Progenitor cell of endocrine pancreas (in vitro differentiated cells): ENCODE data around the gene STARD13. TPM values are rescaled to one million over a fixed set of nuclear protein-coding genes. Genes with fewer than 3 reads are reported as not detected.

Experiments used
- DNase-seq: peaks from one replicate; pipeline ENCODE4 v3.0.0; 2021; ENCODE audit warnings: low spot score; ENCODE audit not compliant: unreplicated experiment
- H3K27ac Mint-ChIP-seq: 2 replicates; pipeline ENCODE4 v1.8.0; 2021; ENCODE audit warnings: mild to moderate bottlenecking, moderate library complexity, mixed read lengths
- H3K27me3 Mint-ChIP-seq: 2 replicates; pipeline ENCODE4 v1.8.0; 2021; ENCODE audit warnings: mixed read lengths
- H3K36me3 Mint-ChIP-seq: 2 replicates; pipeline ENCODE4 v1.8.0; 2022; ENCODE audit warnings: mixed read lengths; ENCODE audit not compliant: insufficient read depth
- H3K4me1 Mint-ChIP-seq: 2 replicates; pipeline ENCODE4 v1.8.0; 2021; ENCODE audit warnings: low read depth, mixed read lengths
- H3K4me3 Mint-ChIP-seq: 2 replicates; pipeline ENCODE4 v1.8.0; 2021; ENCODE audit warnings: low read depth, mild to moderate bottlenecking, moderate library complexity, mixed read lengths
- H3K9me3 Mint-ChIP-seq: 2 replicates; pipeline ENCODE4 v1.8.0; 2021; ENCODE audit warnings: low read depth, mixed read lengths
- CTCF ChIP-seq: fragments of 200-600 bp; sonication (generic); IDR thresholded peaks from one replicate; pipeline ENCODE4 v1.5.0; 2021; ENCODE audit warnings: antibody characterized with exemption, mild to moderate bottlenecking; ENCODE audit not compliant: unreplicated experiment
- total RNA-seq: library from RNA; stranded (reverse); gene quantifications from 2 replicates; pipeline ENCODE4 v1.2.1, GENCODE V29; 2021

Gene STARD13
- total RNA-seq, 1 donor from 2014 or later = 11.7 TPM

GRCh38 chr13:33146843-33147611 is 138.5 kb downstream of the STARD13 start:
- Mint-ChIP-seq H3K4me3 (no peak overlapping the region), H3K27ac (no peak overlapping the region), H3K9me3 (peaks cover 4% of the 10 kb centered on the region), H3K4me1 (no peaks in the 10 kb centered on the region), H3K36me3 (no peaks in the 10 kb centered on the region), H3K27me3 (no peaks in the 10 kb centered on the region)
- DNase-seq = no peak
- TF ChIP-seq CTCF = no peak

- no peaks in the 10 kb centered on the region for H3K4me1 Mint-ChIP-seq
- H3K27ac Mint-ChIP-seq = no peak overlapping the region
- H3K36me3 Mint-ChIP-seq = no peaks in the 10 kb centered on the region
- no peaks in the 10 kb centered on the region for H3K27me3 Mint-ChIP-seq
- peaks cover 4% of the 10 kb centered on the region for H3K9me3 Mint-ChIP-seq
- DNase-seq = no peak
- no peak for TF ChIP-seq CTCF
- H3K4me3 Mint-ChIP-seq = no peak overlapping the region
Measured at GRCh38 chr13:33145667-33146066, 139.9 kb downstream of the STARD13 start.

- Mint-ChIP-seq H3K4me3 (no peak overlapping the region), H3K9me3 (peaks cover 4% of the 10 kb centered on the region), H3K36me3 (no peaks in the 10 kb centered on the region), H3K4me1 (no peaks in the 10 kb centered on the region), H3K27me3 (no peaks in the 10 kb centered on the region), H3K27ac (no peak overlapping the region)
- DNase-seq = no peak
- no peak for TF ChIP-seq CTCF
Measured at GRCh38 chr13:33144358-33144784, 141.2 kb downstream of the STARD13 start.

GRCh38 chr13:33139780-33140535 is 145.6 kb downstream of the STARD13 start:
- Mint-ChIP-seq H3K4me3 (no peak overlapping the region), H3K36me3 (peaks cover 4% of the 10 kb centered on the region), H3K27me3 (no peaks in the 10 kb centered on the region), H3K4me1 (no peaks in the 10 kb centered on the region), H3K27ac (no peak overlapping the region), H3K9me3 (peaks cover 6% of the 10 kb centered on the region)
- no peak for TF ChIP-seq CTCF
- DNase-seq = no peak

GRCh38 chr13:33139184-33139583 is 146.4 kb downstream of the STARD13 start:
- Mint-ChIP-seq H3K27ac (no peak overlapping the region), H3K27me3 (no peaks in the 10 kb centered on the region), H3K9me3 (peaks cover 6% of the 10 kb centered on the region), H3K4me3 (no peak overlapping the region), H3K36me3 (peaks cover 6% of the 10 kb centered on the region), H3K4me1 (no peaks in the 10 kb centered on the region)
- DNase-seq = no peak
- TF ChIP-seq CTCF = no peak
